Measurements from ENCODE around the gene SIRPG. TPM values are rescaled to one million over a fixed set of nuclear protein-coding genes. Genes with fewer than 3 reads are reported as not detected.

Gene SIRPG
- total RNA-seq, 2 experiments from 2014 or later, result 28.0 to 28.3 TPM

DNA sequence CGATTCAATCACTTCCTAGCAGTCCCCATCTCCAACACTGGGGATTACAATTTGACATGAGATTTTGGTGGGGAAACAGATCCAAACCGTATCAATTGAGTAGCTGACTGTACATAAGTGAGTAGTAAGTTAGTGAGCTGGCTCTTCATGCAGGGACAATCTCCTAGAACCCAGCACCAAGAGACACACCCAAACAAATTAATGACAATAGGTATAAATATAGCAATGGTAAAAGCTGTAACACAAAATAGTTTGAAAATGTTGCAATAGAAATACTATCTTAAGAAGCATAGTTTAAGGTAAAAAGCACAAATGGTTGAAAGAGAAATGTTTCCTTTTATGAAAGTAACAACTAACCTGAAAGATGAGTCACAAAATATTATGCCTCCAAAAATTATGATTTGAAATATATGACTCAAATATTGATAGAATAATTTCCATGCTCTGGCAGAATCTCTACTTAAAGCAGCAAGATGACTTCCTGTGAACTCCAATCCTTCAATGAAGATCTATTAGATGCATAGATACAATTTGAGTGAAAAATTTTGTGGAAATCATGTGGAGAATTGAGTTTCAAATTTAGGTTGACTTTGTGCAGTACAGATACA, 32.4 kb downstream of the SIRPG start:
- H3K27me3 ChIP-seq (ENCODE audit: control insufficient read depth in 1 of 2, insufficient read depth in 2 of 2, low read length in 2 of 2), result no peaks in the 10 kb centered on the region
- ChIA-PET CTCF (interaction anchor here (1.0 kb wide), 1 partner anchor 152 kb away, joined by 3 read pairs; no protein-coding TSS in a partner anchor), POLR2A (interaction anchor here (0.9 kb wide), 1 partner anchor 34 kb away, joined by 3 read pairs; no protein-coding TSS in a partner anchor)
- peak overlapping the region in 1 of 2 donors; percentile 13 for H3K27ac ChIP-seq (ENCODE audit: low read depth in 1 of 2, low read length in 2 of 2)
- peaks cover 41% of the 10 kb centered on the region for H3K36me3 Mint-ChIP-seq (ENCODE audit: low read depth)
- DNase-seq (no peak), ATAC-seq (ENCODE audit: poor library complexity) (no peak)
- peaks cover 24% of the 10 kb centered on the region for H3K36me3 ChIP-seq (ENCODE audit: insufficient read depth, low read length)
- intact Hi-C loops (cut with DNase I, micrococcal nuclease), result no loop called here
- no peak overlapping the region for H3K4me3 ChIP-seq (ENCODE audit: low read length)
- H3K4me1 ChIP-seq (ENCODE audit: insufficient read depth, low read length), result peaks cover 57% of the 10 kb centered on the region
- peaks cover 80% of the 10 kb centered on the region for H3K4me1 Mint-ChIP-seq (ENCODE audit: low read depth)
- H3K9me3 Mint-ChIP-seq, result peaks cover 3% of the 10 kb centered on the region
- no peaks in the 10 kb centered on the region for H3K9me3 ChIP-seq (ENCODE audit: control insufficient read depth in 1 of 2, insufficient read depth in 1 of 2, low read length in 2 of 2)
- H3K27me3 Mint-ChIP-seq, result no peaks in the 10 kb centered on the region
- peak overlapping the region; percentile 92 for H3K27ac Mint-ChIP-seq
- no peak overlapping the region for H3K4me3 Mint-ChIP-seq
- TF ChIP-seq, protein P1, sequence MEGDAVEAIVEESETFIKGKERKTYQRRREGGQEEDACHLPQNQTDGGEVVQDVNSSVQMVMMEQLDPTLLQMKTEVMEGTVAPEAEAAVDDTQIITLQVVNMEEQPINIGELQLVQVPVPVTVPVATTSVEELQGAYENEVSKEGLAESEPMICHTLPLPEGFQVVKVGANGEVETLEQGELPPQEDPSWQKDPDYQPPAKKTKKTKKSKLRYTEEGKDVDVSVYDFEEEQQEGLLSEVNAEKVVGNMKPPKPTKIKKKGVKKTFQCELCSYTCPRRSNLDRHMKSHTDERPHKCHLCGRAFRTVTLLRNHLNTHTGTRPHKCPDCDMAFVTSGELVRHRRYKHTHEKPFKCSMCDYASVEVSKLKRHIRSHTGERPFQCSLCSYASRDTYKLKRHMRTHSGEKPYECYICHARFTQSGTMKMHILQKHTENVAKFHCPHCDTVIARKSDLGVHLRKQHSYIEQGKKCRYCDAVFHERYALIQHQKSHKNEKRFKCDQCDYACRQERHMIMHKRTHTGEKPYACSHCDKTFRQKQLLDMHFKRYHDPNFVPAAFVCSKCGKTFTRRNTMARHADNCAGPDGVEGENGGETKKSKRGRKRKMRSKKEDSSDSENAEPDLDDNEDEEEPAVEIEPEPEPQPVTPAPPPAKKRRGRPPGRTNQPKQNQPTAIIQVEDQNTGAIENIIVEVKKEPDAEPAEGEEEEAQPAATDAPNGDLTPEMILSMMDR (IDR thresholded peaks at IDR 0.05), result no peak

DNA sequence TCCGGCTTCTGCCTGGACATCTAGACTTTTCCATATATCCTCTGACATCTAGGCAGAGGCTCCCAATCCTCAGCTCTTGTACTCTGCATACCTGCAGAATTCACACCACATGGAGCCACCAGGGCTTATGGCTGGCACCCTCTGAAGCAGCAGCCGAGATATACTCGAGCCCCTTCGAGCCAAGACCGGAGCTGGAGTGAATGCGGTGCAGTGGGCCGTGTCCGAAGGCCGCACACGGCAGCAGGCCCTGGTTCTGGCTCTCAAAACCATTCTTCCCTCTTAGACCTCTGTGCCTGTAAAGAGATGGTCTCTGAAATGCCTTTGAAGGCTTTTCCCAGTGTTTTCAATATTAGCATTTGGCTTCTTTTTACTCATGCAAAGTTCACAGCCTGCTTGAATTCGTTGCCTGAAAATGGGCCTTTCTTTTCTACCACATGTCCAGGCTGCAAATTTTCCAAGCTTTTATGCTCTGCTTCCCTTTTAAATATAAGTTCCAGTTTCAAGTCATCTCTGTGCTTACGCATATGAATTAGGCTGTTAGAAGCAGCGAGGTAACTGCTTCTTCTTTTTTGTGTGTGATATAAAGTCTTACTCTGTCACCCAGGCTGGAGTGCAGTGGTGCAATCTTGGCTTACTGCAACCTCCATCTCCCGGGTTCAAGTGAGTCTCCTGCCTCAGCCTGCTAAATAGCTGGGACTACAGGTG, 33.9 kb downstream of the SIRPG start:
- Histone ChIP-seq H3K36me3 (ENCODE audit: insufficient read depth, low read length) (peaks cover 9% of the 10 kb centered on the region), H3K27ac (ENCODE audit: low read depth in 1 of 2, low read length in 2 of 2) (no peak overlapping the region), H3K4me3 (ENCODE audit: low read length) (no peak overlapping the region), H3K27me3 (ENCODE audit: control insufficient read depth in 1 of 2, insufficient read depth in 2 of 2, low read length in 2 of 2) (no peaks in the 10 kb centered on the region), H3K9me3 (ENCODE audit: control insufficient read depth in 1 of 2, insufficient read depth in 1 of 2, low read length in 2 of 2) (no peaks in the 10 kb centered on the region), H3K4me1 (ENCODE audit: insufficient read depth, low read length) (peaks cover 64% of the 10 kb centered on the region)
- H3K4me1 Mint-ChIP-seq (ENCODE audit: low read depth), result peaks cover 88% of the 10 kb centered on the region
- TF ChIP-seq, protein P1 (IDR thresholded peaks at IDR 0.05), result no peak
- peaks cover 39% of the 10 kb centered on the region for H3K36me3 Mint-ChIP-seq (ENCODE audit: low read depth)
- ChIA-PET POLR2A (interaction anchor here (1.2 to 1.3 kb wide), 2 partner anchors 12 to 108 kb away, joined by 3 to 7 read pairs; no protein-coding TSS in a partner anchor), CTCF (no interaction called here)
- intact Hi-C loops (cut with DNase I, micrococcal nuclease), result no loop called here
- H3K27me3 Mint-ChIP-seq, result no peaks in the 10 kb centered on the region
- H3K9me3 Mint-ChIP-seq, result peaks cover 3% of the 10 kb centered on the region
- H3K27ac Mint-ChIP-seq, result peak overlapping the region; percentile 92
- no peak overlapping the region for H3K4me3 Mint-ChIP-seq
- DNase-seq (peak in 1 of 14 experiments; percentile 28), ATAC-seq (ENCODE audit: poor library complexity) (no peak)

DNA sequence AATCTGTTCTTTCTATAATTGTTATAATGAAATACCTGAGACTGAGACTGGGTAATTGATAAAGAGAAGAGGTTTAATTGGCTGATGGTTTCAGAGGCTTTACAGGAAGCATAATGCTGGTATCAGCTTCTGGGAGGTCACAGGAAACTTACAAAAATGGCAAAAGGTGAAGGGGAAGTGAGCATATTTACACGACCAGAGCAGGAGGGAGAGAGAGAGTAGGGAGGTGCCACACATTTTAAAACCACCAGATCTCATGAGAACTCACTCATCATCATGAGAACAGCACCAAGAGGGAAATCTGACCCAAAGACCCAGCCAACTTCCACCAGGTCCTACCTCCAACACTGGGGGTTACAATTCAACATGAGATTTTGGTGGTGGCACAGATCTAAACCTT, 35.1 kb downstream of the SIRPG start:
- Histone ChIP-seq H3K27me3 (ENCODE audit: control insufficient read depth in 1 of 2, insufficient read depth in 2 of 2, low read length in 2 of 2) (no peaks in the 10 kb centered on the region), H3K4me1 (ENCODE audit: insufficient read depth, low read length) (peaks cover 62% of the 10 kb centered on the region), H3K36me3 (ENCODE audit: insufficient read depth, low read length) (peaks cover 2% of the 10 kb centered on the region), H3K9me3 (ENCODE audit: control insufficient read depth in 1 of 2, insufficient read depth in 1 of 2, low read length in 2 of 2) (peaks cover 0 to 3% of the 10 kb centered on the region in 2 experiments), H3K27ac (ENCODE audit: low read depth in 1 of 2, low read length in 2 of 2) (peak overlapping the region; percentile 13 to 50), H3K4me3 (ENCODE audit: low read length) (no peak overlapping the region)
- intact Hi-C loops (cut with DNase I, micrococcal nuclease), result no loop called here
- Mint-ChIP-seq H3K4me3 (peak overlapping the region; percentile 8), H3K4me1 (ENCODE audit: low read depth) (peaks cover 89% of the 10 kb centered on the region), H3K36me3 (ENCODE audit: low read depth) (peaks cover 35% of the 10 kb centered on the region), H3K27ac (peak overlapping the region; percentile 92), H3K9me3 (peaks cover 3% of the 10 kb centered on the region), H3K27me3 (no peaks in the 10 kb centered on the region)
- CTCF ChIA-PET, result no interaction called here
- TF ChIP-seq, protein P1 (IDR thresholded peaks at IDR 0.05), result no peak
- POLR2A ChIA-PET, result interaction anchor here (0.6 to 1.3 kb wide), 3 partner anchors 13 to 109 kb away, joined by 3 to 7 read pairs (median 4); no protein-coding TSS in a partner anchor
- ATAC-seq (ENCODE audit: poor library complexity), result peak; percentile 60
- DNase-seq, result peak in 4 of 14 experiments; percentile 26 to 80 (median 50)

Measured in CD4-positive, alpha-beta T cell (primary cell).